Measurements from ENCODE around the gene GPHA2.
A peak's percentile ranks its signal among the peaks of the same experiment; 100 is the strongest.
"Not testable (repeated sequence)": the region's sequence is repeated elsewhere in the genome, so short reads cannot be mapped to it uniquely, and the experiment has no call there.

GPHA2 gene, protein sequence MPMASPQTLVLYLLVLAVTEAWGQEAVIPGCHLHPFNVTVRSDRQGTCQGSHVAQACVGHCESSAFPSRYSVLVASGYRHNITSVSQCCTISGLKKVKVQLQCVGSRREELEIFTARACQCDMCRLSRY

DNA sequence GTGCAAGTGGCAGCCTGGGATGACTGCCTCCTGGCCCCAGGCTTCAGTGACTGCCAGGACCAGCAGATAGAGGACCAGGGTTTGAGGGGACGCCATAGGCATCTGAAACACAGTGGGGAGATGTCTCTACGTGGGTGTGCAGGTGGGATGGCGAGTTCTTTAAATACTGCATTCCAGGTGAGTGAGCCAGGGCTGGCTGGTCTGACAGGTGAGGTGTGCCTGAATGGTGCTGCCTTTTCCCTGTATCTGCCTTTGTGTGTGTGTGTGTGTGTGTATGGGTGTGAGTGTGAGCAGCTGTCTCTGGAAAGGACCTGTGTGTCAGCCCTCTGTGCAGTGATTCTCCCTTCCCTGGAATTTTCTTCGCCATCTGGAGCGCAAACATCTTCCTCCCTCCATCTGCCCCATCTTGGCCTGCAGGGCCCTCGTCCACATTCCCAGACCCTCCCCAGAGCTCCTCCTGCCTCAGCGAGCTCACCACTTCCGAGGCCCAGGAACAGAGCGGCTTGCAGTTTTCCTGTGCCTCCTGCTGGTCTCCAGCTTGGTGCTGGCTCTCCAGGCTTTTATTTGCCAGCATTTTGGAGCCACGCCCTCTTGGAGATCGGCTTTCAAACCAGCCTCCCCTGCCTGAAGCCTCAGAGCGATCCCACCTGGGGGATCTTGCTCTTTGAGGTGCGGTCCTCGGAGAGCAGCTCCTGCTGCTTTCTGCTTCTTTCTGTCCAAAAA lies at the start of gene GPHA2:
GPHA2 (minus strand) TSS at position 535 of the 723 bp plus-strand sequence; CDS start at position 102, 433 bp downstream.
- no peak for DNase-seq (ENCODE audit: low read depth)
- TF ChIP-seq, protein P1, sequence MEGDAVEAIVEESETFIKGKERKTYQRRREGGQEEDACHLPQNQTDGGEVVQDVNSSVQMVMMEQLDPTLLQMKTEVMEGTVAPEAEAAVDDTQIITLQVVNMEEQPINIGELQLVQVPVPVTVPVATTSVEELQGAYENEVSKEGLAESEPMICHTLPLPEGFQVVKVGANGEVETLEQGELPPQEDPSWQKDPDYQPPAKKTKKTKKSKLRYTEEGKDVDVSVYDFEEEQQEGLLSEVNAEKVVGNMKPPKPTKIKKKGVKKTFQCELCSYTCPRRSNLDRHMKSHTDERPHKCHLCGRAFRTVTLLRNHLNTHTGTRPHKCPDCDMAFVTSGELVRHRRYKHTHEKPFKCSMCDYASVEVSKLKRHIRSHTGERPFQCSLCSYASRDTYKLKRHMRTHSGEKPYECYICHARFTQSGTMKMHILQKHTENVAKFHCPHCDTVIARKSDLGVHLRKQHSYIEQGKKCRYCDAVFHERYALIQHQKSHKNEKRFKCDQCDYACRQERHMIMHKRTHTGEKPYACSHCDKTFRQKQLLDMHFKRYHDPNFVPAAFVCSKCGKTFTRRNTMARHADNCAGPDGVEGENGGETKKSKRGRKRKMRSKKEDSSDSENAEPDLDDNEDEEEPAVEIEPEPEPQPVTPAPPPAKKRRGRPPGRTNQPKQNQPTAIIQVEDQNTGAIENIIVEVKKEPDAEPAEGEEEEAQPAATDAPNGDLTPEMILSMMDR (IDR thresholded peaks at IDR 0.05; ENCODE audit: low read depth, low read length, missing control alignments), result no peak
- in situ Hi-C loops (cut with HindIII; ENCODE audit: low sequenced_read_pairs), result no loop called here
- no peak within 1 kb of the TSS for H3K4me3 ChIP-seq (ENCODE audit: low read depth, low read length)

- DNase-seq (ENCODE audit: low read depth); H3K4me3 ChIP-seq (ENCODE audit: low read depth, low read length); in situ Hi-C loops (cut with HindIII; ENCODE audit: low sequenced_read_pairs): not testable (repeated sequence)
These were observed 47.6 kb upstream of the GPHA2 start for GRCh38 chr11:64983339-64983738.

GRCh38 chr11:64976651-64977050 lies 41.0 kb upstream of the GPHA2 start:
- H3K4me3 ChIP-seq (ENCODE audit: low read depth, low read length), result no peak overlapping the region
- DNase-seq (ENCODE audit: low read depth), result no peak
- in situ Hi-C loops (cut with HindIII; ENCODE audit: low sequenced_read_pairs), result no loop called here
- TF ChIP-seq, protein P1 (IDR thresholded peaks at IDR 0.05; ENCODE audit: low read depth, low read length, missing control alignments), result no peak

DNA sequence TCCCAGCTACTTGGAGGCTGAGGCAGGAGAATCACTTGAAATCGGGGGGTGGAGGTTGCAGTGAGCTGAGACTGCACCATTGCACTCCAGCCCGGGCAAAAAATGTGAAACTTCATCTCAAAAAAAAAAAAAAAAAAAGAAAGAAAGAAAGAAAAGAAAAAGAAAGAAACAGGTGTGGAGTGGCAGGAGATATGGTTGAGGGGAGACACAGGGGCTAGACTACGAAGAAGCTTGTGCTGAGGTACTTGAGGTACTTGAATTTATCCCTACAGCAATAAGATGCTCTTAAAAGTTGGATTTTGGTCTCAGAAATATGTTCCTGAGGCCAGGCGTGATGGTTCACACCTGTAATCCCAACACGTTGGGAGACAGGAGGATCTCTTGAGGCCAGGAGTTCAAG lies 38.4 kb upstream of the GPHA2 start:
- no peak overlapping the region for H3K4me3 ChIP-seq (ENCODE audit: low read depth, low read length)
- TF ChIP-seq, protein P1 (IDR thresholded peaks at IDR 0.05; ENCODE audit: low read depth, low read length, missing control alignments), result no peak
- in situ Hi-C loops (cut with HindIII; ENCODE audit: low sequenced_read_pairs), result no loop called here
- DNase-seq (ENCODE audit: low read depth), result no peak

DNA sequence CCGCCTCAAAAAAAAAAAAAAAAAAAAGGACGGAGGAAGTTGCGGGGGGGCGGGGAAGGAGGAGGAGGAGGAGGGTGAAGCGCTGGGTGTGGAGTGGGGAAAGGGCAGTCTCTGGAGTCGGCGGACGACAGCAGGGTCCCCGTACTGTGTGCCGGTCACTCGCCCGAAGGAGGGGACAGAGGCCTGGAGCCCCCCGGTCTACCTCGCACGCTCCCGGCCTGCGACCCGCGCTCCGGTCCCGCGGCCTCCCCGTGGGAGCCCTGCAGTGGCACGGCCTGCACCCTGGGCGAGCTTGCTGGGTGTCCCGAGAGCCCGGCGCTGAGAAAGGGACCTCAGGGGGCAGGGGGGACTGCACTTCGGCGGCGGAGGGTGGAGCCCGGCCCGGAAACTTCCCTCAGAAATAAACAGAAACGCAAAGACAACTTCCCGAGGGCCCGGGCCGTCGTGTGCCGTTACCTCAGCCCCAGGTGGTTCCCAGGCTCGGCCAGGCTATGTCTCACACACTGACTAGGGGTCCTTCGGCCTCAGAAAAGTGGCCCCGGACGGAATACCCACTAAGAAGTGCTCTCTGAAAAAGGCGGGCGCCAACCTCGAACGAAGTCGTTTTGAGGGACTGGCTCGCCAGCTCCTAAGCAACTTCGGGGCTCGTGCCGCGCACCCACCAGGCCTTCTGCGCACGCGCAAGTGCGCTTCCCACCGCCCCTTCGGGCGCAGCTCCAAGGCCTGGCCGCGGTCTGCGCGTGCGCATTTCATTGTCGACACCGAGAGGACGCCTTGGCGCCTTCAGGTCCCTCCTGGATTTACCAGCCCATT lies 35.9 kb upstream of the GPHA2 start, which contains the start of gene MAJIN:
MAJIN (minus strand) TSS at position 688 of the 813 bp plus-strand sequence. CDS start 12,703 bp downstream, outside the sequence.
- H3K4me3 ChIP-seq (ENCODE audit: low read depth, low read length), result peak within 1 kb of the TSS; percentile 24
- TF ChIP-seq, protein P1 (IDR thresholded peaks at IDR 0.05; ENCODE audit: low read depth, low read length, missing control alignments), result no peak
- peak; percentile 6 for DNase-seq (ENCODE audit: low read depth)
- in situ Hi-C loops (cut with HindIII; ENCODE audit: low sequenced_read_pairs), result no loop called here

DNA sequence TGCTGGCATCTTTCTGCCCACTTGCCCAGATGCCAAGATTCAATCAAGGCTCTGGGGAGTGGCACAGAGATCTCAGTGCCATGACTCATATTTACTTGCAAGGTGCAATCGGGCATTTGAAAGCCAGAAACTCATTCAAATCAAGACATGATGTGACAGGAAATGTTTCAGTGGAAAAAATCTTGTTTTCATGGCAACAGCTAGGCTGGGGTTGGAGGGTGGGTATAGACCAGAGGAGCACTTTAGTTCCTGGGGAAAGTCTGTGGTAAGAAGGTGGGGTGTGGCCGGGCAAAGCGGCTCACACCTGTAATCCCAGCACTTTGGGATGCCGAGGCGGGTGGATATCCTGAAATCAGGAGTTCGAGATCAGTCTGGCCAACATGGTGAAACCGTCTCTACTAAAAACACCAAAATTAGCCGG lies 35.0 kb upstream of the GPHA2 start:
- no peak overlapping the region for H3K4me3 ChIP-seq (ENCODE audit: low read depth, low read length)
- in situ Hi-C loops (cut with HindIII; ENCODE audit: low sequenced_read_pairs), result no loop called here
- no peak for DNase-seq (ENCODE audit: low read depth)
- TF ChIP-seq, protein P1 (IDR thresholded peaks at IDR 0.05; ENCODE audit: low read depth, low read length, missing control alignments), result no peak
